ENCODE data around the gene SLC35E3.
A peak's percentile ranks its signal among the peaks of the same experiment; 100 is the strongest.
"Not testable (repeated sequence)": the region's sequence is repeated elsewhere in the genome, so short reads cannot be mapped to it uniquely, and the experiment has no call there.

Gene SLC35E3

DNA sequence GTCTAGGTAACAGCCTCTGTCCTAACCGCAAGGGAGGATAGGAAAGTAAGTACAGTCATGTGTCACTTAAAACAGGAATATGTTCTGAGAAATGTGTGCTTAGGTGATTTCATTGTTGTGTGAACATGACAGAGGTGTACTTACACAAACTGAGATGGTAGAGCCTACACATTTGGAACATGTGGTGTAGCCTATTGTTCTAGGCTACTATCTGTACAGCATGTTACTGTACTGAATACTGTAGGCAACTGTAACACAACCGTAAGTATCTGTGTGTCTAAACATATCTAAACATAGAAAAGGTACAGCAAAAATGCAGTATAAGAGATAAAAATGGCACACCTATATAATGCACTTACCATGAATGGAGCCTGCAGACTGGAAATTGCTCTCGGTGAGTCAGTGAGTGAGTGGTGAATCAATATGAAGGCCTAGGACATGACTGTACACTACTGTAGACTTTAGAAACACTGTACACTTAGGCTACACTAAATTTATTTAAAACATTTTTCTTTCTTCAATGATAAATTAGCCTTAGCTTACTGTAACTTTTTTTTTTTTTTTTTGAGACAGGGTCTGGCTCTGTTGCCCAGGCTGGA lies 48.8 kb downstream of the SLC35E3 start:
- DNase-seq (ENCODE audit: low read depth in 2 of 2) = no peak

DNA sequence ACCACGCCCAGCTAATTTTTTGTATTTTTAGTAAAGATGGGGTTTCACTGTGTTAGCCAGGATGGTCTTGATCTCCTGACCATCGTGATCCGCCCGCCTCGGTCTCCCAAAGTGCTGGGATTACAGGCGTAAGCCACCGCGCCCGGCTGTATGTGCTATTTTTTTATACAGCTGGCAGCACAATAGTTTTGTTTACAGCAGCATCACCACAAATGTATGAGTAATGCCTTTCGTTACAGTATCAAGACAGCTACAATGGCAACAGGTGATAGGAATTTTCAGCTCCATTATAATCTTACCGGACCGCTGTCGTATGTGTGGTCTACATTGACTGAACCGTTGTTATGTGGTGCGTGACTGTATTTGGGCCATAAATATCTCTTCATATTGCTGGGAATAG lies 50.4 kb downstream of the SLC35E3 start:
- DNase-seq (ENCODE audit: low read depth in 2 of 2) = no peak

DNA sequence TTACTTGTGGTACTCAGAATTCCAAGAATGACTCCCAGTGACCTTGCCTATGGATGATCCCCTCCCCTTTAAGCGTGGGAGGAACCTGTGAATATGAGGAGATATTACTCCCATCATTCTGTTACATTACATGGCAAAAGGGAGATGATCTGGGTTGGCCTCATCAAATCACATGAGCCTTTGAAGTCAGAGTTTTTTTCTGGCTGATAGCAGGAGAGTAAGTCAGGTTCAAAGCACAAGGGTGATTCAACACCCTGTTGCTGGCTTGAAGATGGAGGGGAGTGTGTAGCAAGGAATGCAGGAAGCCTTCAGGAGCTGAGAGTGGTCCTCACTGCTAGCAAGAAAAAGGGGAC lies 52.9 kb downstream of the SLC35E3 start:
- no peak for DNase-seq (ENCODE audit: low read depth in 2 of 2)

DNA sequence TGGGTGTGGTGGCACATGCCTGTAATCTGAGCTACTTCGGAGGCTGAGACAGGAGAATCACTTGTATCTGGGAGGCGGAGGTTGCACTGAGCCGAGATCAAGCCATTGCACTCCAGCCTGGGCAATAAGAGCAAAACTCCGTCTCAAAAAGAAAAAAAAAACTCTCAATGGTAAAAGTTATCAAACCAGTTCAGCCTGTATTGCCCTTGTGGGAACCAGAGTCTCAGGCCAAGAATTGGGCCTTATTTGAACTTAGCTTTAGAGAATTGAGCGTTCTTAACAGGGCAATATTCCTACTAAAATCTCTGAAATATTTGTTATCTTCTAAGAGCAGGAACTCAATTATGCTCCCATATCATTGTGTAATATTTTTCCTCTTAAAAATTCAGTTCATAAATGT lies 54.3 kb downstream of the SLC35E3 start:
- DNase-seq (ENCODE audit: low read depth in 2 of 2) = no peak

DNA sequence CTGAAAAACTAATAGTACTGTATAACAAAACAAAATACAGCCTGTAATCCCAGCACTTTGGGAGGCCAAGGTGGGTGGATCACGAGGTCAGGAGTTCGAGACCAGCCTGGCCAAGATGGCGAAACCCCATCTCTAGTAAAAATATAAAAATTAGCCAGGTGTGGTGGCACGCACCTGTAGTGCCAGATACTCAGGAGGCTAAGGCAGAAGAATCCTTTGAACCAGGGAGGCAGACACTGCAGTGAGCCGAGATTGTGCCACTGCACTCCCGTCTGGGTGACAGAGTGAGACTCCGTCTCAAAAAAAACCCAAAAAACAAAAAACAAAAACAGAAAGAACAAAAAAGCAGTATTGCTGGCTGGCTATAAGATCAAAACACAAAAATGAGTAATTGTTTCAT lies 55.1 kb downstream of the SLC35E3 start:
- DNase-seq (ENCODE audit: low read depth in 2 of 2) = not testable (repeated sequence)

DNA sequence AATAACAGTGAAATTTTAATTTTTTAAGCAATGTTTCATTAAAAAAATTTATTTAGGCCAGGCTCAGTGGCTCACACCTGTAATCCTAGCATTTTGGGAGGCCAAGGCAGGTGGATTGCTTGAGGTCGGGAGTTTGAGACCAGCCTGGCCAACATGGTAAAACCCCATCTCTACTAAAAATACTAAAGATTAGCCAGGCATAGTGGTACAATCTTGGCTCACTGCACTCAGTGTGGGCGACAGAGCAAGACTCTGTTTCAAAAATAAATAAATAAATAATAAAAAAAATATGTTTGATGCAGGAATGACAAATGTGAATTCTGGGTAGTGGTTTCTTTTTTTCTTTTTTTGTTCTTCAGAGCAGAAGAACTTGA lies 56.4 kb downstream of the SLC35E3 start:
- not testable (repeated sequence) for DNase-seq (ENCODE audit: low read depth in 2 of 2)

DNA sequence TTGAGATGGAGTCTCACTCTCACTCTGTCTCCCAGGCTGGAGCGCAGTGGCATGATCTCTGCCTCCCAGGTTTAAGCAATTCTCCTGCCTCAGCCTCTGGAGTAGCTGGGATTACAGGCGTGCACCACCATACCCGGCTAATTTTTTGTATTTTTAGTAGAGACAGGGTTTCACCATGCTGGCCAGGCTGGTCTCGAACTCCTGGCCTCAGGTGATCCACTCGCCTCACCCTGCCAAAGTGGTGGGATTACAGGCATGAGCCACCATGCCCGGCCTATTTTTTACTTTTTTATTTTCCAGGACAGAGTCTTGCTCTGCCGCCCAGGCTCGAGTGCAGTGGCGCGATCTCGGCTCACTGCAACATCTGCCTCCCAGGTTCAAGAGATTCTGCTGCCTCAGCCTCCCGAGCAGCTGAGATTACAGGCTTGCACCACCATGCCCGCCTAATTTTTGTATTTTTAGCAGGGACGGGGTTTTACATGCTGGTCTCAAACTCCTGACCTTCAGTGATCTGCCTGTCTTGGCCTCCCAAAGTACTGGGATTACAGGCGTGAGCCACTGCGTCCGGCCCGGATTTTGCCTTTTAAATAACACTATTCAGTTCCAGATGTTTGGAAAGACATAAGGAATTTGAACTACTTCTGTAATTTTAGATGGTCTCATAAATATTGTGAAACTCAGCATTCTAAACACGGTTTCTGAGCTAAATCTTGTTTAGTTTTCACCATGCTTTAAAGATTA lies 57.1 kb downstream of the SLC35E3 start:
- DNase-seq (ENCODE audit: low read depth in 2 of 2) = not testable (repeated sequence)

DNA sequence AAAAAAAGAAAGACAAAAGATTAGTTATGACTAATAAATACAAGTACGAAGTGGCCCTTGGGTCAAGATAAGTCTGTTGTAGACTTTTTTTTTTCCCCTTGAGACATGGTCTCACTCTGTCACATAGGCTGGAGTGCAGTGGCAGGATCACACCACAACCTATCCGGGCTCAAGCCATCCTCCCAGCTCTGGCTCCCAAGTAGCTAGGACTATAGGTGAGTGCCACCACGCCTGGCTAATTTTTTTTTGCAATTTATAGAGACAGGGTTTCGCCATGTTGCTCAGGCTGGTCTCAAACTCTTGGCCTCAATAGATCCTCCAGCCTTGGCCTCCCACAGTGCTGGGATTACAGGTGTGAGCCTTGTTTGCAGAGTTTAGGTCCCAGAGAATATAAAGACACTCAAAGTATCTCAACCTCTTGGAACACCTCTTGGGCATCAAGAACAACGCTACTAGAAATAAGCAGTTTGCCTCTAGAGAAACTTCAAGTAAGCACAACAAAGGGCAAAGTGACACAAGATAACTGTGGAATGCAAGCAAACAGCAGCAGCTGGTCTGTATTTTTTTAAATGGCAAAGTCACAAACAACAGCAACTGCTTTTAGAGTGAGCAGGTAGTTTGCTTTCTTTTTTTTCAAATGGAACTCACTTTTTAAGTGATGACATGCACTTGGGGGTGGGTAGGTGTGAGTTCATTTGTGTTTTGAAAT lies 58.1 kb downstream of the SLC35E3 start:
- DNase-seq (ENCODE audit: low read depth in 2 of 2) = no peak

DNA sequence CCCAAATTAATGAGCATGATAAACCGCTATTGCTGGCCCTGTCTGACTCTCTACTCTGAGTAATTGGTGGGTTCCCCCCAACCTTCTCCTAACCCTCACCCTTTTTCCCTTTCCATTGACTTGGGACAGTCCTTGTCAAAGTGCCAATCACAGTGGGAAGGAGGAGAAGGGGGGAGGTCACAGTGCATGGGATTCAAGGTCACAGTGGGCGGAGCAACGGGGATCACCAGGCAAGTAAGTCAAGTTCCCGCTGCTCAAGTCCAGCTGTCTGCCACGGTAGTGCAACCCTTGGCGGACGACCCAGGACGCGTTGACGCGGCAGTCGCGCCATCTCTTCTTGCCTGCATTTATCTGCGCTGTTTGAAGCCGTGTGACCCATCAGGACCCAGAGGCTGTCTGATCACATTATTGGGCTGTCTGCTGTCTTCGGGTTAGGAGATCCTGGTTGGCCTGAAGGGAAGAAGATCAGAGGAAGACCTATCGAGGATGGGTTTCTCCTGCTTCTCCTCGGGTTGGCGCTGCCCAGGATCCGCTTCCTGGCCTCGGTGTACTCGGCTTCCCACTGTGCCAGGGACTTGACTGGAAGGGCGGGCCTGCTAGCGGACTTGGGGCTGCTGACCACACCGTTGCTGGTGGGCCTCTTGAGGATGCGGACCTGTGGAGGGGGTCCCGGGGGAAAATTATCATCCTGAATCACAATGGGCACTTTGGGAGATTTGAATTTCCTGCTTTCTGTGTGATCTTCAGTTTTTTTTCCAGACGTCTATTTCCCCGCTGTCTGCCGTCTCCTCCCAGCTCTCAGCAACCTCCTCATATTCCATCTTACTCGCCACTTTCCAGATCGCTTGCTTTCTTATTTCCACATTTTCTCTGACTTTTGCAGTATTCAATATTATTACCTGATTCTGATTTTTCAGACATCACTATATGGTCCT lies 58.9 kb downstream of the SLC35E3 start:
- no peak for DNase-seq (ENCODE audit: low read depth in 2 of 2)

DNA sequence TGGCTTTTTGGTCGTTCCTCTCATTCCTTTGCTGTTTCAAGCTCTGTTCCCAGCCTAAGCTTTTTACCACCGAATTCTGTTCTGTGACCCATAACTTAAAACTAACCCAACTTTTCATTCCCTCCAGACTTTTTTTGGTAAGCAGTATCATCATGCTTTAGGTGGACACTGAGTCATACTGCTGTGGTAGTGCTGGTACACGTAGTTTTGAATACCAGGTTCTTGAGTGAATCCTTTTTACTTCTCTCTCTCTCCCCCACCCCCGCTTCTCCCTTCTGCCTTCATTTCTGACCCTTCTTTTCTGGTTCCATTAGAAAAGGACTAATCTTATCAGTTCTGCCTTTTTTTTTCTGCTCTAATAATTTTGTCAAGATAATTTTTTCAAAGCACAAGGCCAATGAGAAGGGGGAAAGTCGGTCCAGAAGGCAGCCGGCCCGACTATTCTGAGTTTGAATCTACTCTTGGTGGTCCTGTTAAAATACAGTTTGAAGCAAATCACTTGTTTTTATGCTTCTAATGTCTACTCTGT lies 59.7 kb downstream of the SLC35E3 start:
- DNase-seq (ENCODE audit: low read depth in 2 of 2) = no peak

DNA sequence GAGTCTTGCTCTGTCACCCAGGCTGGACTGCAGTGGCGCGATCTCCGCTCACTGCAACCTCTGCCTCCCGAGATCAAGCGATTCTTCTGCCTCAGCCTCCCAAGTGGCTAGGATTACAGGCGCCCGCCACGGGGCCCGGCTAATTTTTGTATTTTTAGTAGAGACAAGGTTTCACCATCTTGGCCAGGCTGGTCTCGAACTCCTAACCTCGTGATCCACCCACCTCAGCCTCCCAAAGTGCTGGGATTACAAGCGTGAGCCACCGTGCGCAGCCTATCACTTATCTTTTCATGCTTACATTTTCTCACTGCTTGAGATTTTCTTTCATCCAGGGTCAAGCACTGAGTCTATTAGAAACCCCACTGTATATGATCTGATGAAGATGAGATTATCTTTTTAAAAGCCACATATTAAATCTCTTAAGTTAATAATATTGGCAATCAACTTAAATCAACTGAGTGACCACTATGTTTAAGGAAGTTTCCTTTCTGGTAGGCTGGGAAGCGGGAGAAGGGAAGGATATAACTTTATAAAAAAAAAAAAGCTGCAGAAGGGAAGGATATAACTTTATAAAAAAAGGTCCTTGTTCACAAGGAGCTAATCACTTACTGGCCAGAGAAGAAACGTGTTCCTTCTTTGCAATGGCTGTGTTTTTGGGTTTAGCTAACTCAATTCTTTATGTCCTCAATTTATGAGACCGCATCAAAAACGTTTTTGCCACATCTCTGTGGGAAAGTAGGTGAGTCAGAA lies 60.7 kb downstream of the SLC35E3 start:
- no peak for DNase-seq (ENCODE audit: low read depth in 2 of 2)

DNA sequence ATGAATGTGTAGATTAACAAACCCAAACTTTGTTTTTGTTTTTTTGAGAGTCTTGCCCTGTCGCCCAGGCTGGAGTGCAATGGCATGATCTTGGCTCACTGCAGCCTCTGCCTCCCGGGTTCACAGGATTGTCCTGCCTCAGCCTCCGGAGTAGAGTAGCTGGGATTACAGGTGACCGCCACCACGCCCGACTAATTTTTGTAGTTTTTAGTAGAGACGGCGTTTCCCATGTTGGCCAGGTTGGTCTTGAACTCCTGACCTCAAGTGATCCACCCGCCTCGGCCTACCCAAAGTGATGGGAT lies 61.2 kb downstream of the SLC35E3 start:
- DNase-seq (ENCODE audit: low read depth in 2 of 2) = not testable (repeated sequence)

DNA sequence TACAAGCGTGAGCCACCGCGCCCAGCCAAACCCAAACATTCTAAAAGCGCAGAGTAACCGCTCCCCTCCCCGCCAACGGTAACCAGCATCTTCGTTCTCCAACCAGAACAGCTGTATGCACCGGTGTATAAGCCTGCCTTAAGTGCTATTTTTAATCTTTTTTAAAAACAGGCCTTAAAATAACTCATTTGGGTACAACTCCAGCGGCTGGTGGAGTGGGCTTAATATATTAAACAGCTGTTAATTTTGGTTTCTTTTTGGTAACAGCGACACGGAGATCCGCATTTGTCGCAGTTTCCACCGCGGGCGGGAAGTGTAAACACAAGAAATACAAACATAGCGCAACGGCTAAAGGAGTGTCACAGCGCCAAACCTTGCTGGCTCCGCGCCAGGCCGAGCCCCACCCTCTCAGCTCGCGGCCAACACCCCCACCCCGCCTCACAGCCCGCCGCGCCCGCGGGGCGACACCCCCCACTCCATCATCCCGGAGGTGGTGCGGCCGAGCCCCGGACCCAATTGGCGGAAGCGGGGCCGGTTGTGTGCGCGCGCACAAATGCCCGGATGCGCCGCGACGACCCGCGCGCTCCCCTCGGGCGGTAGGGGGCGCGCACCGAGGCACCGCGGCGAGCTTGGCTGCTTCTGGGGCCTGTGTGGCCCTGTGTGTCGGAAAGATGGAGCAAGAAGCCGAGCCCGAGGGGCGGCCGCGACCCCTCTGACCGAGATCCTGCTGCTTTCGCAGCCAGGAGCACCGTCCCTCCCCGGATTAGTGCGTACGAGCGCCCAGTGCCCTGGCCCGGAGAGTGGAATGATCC lies 61.8 kb downstream of the SLC35E3 start, which contains the start of gene MDM2:
Gene MDM2 (plus strand): TSS at position 602 of the 812 bp plus-strand sequence. CDS start 301 bp downstream, outside the sequence.
- DNase-seq (ENCODE audit: low read depth in 2 of 2) = peak; percentile 87 to 89

DNA sequence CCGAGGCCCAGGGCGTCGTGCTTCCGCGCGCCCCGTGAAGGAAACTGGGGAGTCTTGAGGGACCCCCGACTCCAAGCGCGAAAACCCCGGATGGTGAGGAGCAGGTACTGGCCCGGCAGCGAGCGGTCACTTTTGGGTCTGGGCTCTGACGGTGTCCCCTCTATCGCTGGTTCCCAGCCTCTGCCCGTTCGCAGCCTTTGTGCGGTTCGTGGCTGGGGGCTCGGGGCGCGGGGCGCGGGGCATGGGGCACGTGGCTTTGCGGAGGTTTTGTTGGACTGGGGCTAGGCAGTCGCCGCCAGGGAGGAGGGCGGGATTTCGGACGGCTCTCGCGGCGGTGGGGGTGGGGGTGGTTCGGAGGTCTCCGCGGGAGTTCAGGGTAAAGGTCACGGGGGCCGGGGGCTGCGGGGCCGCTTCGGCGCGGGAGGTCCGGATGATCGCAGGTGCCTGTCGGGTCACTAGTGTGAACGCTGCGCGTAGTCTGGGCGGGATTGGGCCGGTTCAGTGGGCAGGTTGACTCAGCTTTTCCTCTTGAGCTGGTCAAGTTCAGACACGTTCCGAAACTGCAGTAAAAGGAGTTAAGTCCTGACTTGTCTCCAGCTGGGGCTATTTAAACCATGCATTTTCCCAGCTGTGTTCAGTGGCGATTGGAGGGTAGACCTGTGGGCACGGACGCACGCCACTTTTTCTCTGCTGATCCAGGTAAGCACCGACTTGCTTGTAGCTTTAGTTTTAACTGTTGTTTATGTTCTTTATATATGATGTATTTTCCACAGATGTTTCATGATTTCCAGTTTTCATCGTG lies 62.6 kb downstream of the SLC35E3 start:
- DNase-seq (ENCODE audit: low read depth in 2 of 2) = peak; percentile 59 to 60

DNA sequence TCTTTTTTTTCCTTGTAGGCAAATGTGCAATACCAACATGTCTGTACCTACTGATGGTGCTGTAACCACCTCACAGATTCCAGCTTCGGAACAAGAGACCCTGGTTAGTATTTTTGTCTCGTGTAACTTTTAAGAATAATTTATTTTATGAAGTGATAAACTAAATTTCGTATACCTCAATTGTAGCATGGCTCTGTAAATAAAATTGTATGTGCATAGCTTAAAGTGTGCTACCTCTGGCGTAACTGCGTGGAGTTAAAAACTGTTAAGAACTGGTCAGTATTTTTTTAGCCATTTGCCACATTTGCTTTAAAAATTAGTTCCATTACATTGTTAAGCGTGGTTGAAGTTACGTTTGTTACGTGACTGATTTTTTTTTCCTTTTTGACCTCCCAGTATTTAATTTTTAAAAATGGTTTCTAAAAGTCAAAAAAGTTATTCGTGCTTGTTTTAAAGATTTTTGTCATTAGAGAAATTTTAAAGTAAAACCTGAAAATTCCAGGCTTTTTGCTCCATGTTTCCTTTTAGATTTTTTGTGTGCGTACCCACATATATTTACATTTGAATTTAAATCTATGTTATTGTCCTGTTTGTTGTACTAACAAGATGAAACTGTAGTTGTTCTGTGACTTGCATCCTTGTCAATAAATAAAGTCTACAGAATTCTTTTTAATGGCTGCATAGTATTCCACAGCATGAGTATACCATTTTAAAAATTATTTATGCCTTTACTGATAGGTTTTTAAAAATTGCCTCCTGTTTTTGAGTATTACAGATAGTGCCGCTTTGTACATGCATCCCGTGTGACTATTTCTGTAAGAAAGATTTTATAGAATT lies 63.4 kb downstream of the SLC35E3 start:
- no peak for DNase-seq (ENCODE audit: low read depth in 2 of 2)

DNA sequence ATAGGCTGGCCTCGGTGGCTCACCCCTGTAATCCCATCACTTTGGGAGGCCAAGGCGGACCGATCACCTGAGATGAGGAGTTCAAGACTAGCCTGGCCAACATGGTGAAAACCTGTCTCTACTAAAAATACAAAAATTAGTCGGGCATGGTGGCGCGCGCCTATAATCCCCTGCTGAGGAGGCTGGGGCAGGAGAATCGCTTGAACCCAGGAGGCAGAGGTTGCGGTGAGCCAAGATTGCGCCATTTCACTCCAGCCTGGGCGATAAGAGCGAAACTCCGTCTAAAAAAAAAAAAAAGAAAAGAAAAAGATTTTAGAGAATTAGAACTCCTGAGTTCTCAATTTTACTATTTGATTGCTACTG lies 64.0 kb downstream of the SLC35E3 start:
- not testable (repeated sequence) for DNase-seq (ENCODE audit: low read depth in 2 of 2)

DNA sequence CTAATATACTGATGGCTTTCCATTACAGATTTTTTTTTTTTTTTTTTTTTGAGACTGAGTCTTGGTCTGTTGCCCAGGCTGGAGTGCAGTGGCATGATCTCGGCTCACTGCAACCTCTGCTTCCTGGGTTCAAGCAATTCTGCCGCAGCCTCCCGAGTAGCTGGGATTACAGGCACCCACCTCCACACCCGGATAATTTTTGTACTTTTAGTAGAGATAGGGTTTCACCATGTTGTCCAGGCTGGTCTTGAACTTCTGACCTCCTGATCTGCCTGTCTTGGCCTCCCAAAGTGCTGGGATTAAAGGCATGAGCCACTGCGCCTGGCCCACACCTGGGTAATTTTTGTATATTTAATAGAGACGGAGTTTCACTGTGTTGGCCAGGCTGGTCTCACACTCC lies 65.6 kb downstream of the SLC35E3 start:
- DNase-seq (ENCODE audit: low read depth in 2 of 2) = not testable (repeated sequence)

DNA sequence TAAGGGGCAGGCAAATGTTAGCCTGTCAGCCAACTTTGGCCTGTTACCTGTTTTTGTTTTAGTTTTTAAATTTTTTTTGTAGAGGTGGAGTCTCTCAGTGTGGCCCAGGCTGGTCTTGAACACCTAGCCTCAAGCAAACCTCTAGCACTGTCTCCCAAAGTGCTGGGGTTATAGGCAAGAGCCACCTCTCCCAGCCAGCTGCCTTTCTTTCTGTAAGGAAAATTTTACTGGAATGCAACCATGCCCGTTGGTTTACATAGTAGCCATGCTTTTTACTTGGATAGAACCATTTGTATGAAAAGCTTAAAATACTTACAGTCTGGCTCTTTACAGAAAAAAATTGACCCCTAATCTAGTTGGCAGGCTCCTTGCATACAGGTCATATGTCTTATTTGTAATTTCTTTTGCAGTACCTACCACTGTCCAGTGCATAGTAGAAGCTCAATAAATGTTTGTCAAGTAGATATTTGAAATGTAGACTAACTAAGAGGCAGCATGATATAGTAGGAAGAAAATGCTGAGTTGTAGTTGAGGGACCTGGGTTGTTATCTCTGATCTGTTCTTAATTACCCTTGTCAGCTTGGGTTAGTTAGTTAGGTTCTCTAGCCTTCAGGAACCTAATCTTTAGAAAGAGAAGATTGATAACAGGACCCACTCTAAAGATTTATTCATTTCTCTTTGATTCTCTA lies 66.7 kb downstream of the SLC35E3 start:
- DNase-seq (ENCODE audit: low read depth in 2 of 2) = no peak

Data from stimulated activated CD4-positive, alpha-beta T cell treated with anti-CD3 and anti-CD28 coated beads, Interleukin-15, amount 100 ng/mL, for 48 hours (primary cell).